Measurements from ENCODE around the gene TRIM58. TPM values are rescaled to one million over a fixed set of nuclear protein-coding genes. Genes with fewer than 3 reads are reported as not detected.

Gene TRIM58
- total and polyA plus RNA-seq, 9 of the 15 experiments (the other 6 are each of a cell fraction or from before 2014, with no cell fraction given), result 3.8 to 19.1 (median 7.2) TPM

- TF ChIP-seq FOXA3 (CRISPR knock-in tag; conservative IDR thresholded peaks at IDR 0.05 in 1 of 2, IDR thresholded peaks at IDR 0.05 in 1 of 2) (peak in 1 of 2 experiments; percentile 71; a peak in 2 of 4 replicates), KLF13 (tag; IDR thresholded peaks at IDR 0.05; ENCODE audit: borderline replicate concordance, low read depth) (0 out of 2 replicates have a peak, but pooled peaks have one; percentile 17), PATZ1 (CRISPR knock-in tag; IDR thresholded peaks at IDR 0.05; ENCODE audit: borderline replicate concordance) (no peak), ARNT (IDR thresholded peaks at IDR 0.05) (no peak), REST (IDR thresholded peaks at IDR 0.05; ENCODE audit: borderline replicate concordance) (peak; percentile 29), REST (CRISPR knock-in tag; IDR thresholded peaks at IDR 0.05; ENCODE audit: low read depth) (peak; percentile 66; the same call in 1 of the 2 replicates), POLR2A (conservative IDR thresholded peaks at IDR 0.05) (peak; percentile 86), TFAP4 (CRISPR knock-in tag; IDR thresholded peaks at IDR 0.05; ENCODE audit: borderline replicate concordance) (peak; percentile 46), ZBED1 (IDR thresholded peaks at IDR 0.05) (peak; percentile 48; the same call in 1 of the 2 replicates), TAL1 (IDR thresholded peaks at IDR 0.05) (no peak), XRCC5 (IDR thresholded peaks at IDR 0.05; ENCODE audit: low read depth, low read length) (peak; percentile 60; the same call in 1 of the 2 replicates), GTF3C2 (IDR thresholded peaks at IDR 0.05; ENCODE audit: borderline replicate concordance, extremely low read depth, insufficient read length) (peak; percentile 58)
Observed at GRCh38 chr1:247857069-247857984, at the start of gene TRIM58 (continued).
